SK-N-SH treated with all-trans-retinoic acid at 6 μM for 48 hours (cell line): ENCODE data around the gene IMMT.

Experiments used
- ATAC-seq: fragments of 200-7000 bp; cut with Tn5 transposase; 3 replicates; pipeline ENCODE4 v1.9.1; 2020; ENCODE audit warnings: mild to moderate bottlenecking, moderate library complexity
- ARNTL ChIP-seq: fragments of 450-650 bp; formaldehyde crosslinking; IDR thresholded peaks from 2 replicates; pipeline ENCODE4 v1.5.0; 2020; ENCODE audit warnings: low read depth, mild to moderate bottlenecking, moderate library complexity, borderline replicate concordance
- BACH2 ChIP-seq: fragments of 250-450 bp; sonication (Bioruptor Pico); IDR thresholded peaks from 2 replicates; pipeline ENCODE4 v1.9.0; 2021; ENCODE audit warnings: mild to moderate bottlenecking, borderline replicate concordance
- CREB5 ChIP-seq: fragments of 250-450 bp; sonication (Bioruptor Pico); IDR thresholded peaks from 2 replicates; pipeline ENCODE4 v1.5.1; 2020; ENCODE audit warnings: low read depth, mild to moderate bottlenecking, moderate library complexity
- CSDC2 ChIP-seq: fragments of 250-450 bp; sonication (Bioruptor Pico); IDR thresholded peaks from 2 replicates; pipeline ENCODE4 v1.5.0; 2020; ENCODE audit warnings: mild to moderate bottlenecking, moderate library complexity
- CSRNP3 ChIP-seq: fragments of 250-450 bp; sonication (Bioruptor Pico); IDR thresholded peaks from 2 replicates; pipeline ENCODE4 v1.5.1; 2021; ENCODE audit warnings: mild to moderate bottlenecking, moderate library complexity
- ESRRG ChIP-seq: fragments of 250-450 bp; sonication (Bioruptor Pico); IDR thresholded peaks from 2 replicates; pipeline ENCODE4 v1.6.1; 2021; ENCODE audit warnings: mild to moderate bottlenecking
- GLIS3 ChIP-seq: fragments of 250-450 bp; sonication (Bioruptor Pico); IDR thresholded peaks from 2 replicates; pipeline ENCODE4 v1.5.0; 2020; ENCODE audit warnings: mild to moderate bottlenecking, moderate library complexity
- ISL1 ChIP-seq: fragments of 250-450 bp; sonication (Bioruptor Pico); IDR thresholded peaks from 2 replicates; pipeline ENCODE4 v2.1.2; 2022; ENCODE audit warnings: mild to moderate bottlenecking, moderate library complexity
- OSR1 ChIP-seq: fragments of 250-450 bp; sonication (Bioruptor Pico); IDR thresholded peaks from 2 replicates; pipeline ENCODE4 v1.8.0; 2022; ENCODE audit warnings: moderate library complexity, mild to moderate bottlenecking, inconsistent platforms
- PATZ1 ChIP-seq: fragments of 250-450 bp; sonication (Bioruptor Pico); IDR thresholded peaks from 2 replicates; pipeline ENCODE4 v1.8.0; 2020; ENCODE audit warnings: mild to moderate bottlenecking, moderate library complexity, borderline replicate concordance
- POU6F1 ChIP-seq: fragments of 250-450 bp; sonication (Bioruptor Pico); IDR thresholded peaks from 2 replicates; pipeline ENCODE4 v1.8.0; 2021; ENCODE audit warnings: low read depth, mild to moderate bottlenecking, moderate library complexity, borderline replicate concordance
- PPARA ChIP-seq: fragments of 250-450 bp; sonication (Bioruptor Pico); IDR thresholded peaks from 2 replicates; pipeline ENCODE4 v1.5.0; 2020; ENCODE audit warnings: mild to moderate bottlenecking, borderline replicate concordance
- RARB ChIP-seq: fragments of 250-450 bp; sonication (Bioruptor Pico); IDR thresholded peaks from 2 replicates; pipeline ENCODE4 v1.8.0; 2021; ENCODE audit warnings: mild to moderate bottlenecking, moderate library complexity
- SNAI2 ChIP-seq: fragments of 250-450 bp; sonication (Bioruptor Pico); IDR thresholded peaks from 2 replicates; pipeline ENCODE4 v1.5.0; 2020; ENCODE audit warnings: mild to moderate bottlenecking, moderate library complexity
- TOX ChIP-seq: fragments of 250-450 bp; sonication (Bioruptor Pico); IDR thresholded peaks from 2 replicates; pipeline ENCODE4 v1.8.0; 2021; ENCODE audit warnings: mild to moderate bottlenecking, moderate library complexity, borderline replicate concordance
- TSHZ2 ChIP-seq: fragments of 250-450 bp; sonication (Bioruptor Pico); IDR thresholded peaks from 2 replicates; pipeline ENCODE4 v1.5.0; 2020; ENCODE audit warnings: mild to moderate bottlenecking, moderate library complexity
- ZC3H10 ChIP-seq: fragments of 250-450 bp; sonication (Bioruptor Pico); IDR thresholded peaks from 2 replicates; pipeline ENCODE4 v1.5.1; 2021; ENCODE audit warnings: mild to moderate bottlenecking, moderate library complexity
- ZFP3 ChIP-seq: fragments of 250-450 bp; sonication (Bioruptor Pico); IDR thresholded peaks from 2 replicates; pipeline ENCODE4 v1.5.0; 2020; ENCODE audit warnings: mild to moderate bottlenecking, moderate library complexity
- ZFP30 ChIP-seq: fragments of 450-650 bp; formaldehyde crosslinking; IDR thresholded peaks from 2 replicates; pipeline ENCODE4 v1.5.0; 2022; ENCODE audit warnings: mild to moderate bottlenecking, moderate library complexity
- ZNF565 ChIP-seq: fragments of 450-650 bp; formaldehyde crosslinking; conservative IDR thresholded peaks from 2 replicates; pipeline ENCODE4 v1.5.0; 2020; ENCODE audit warnings: low read depth, mild to moderate bottlenecking, moderate library complexity
- ZNF8 ChIP-seq: fragments of 450-650 bp; formaldehyde crosslinking; IDR thresholded peaks from 2 replicates; pipeline ENCODE4 v1.5.0; 2020; ENCODE audit warnings: mild to moderate bottlenecking, moderate library complexity

Gene IMMT

GRCh38 chr2:86158286-86158685, 37.0 kb downstream of the IMMT start (continued):
- TF ChIP-seq CREB5 (CRISPR knock-in tag) (no peak), ZNF8 (CRISPR knock-in tag) (no peak), ARNTL (CRISPR knock-in tag) (no peak), SNAI2 (CRISPR knock-in tag) (no peak), TOX (no peak), OSR1 (CRISPR knock-in tag) (no peak), ESRRG (no peak)

- no peak for TF ChIP-seq BACH2 (CRISPR knock-in tag)
- no peak for TF ChIP-seq ZNF565 (CRISPR knock-in tag)
- TF ChIP-seq CREB5 (CRISPR knock-in tag) = no peak
- no peak for TF ChIP-seq GLIS3 (CRISPR knock-in tag)
- no peak for TF ChIP-seq CSRNP3 (CRISPR knock-in tag)
- no peak for TF ChIP-seq ZC3H10
- no peak for TF ChIP-seq PPARA
- no peak for TF ChIP-seq ZFP3 (CRISPR knock-in tag)
- no peak for TF ChIP-seq ZNF8 (CRISPR knock-in tag)
- TF ChIP-seq CSDC2 (CRISPR knock-in tag) = no peak
- no peak for TF ChIP-seq TOX
- ATAC-seq = no peak
These were observed 38.2 kb downstream of the IMMT start for GRCh38 chr2:86157009-86157556.

GRCh38 chr2:86150502-86150901, 44.8 kb downstream of the IMMT start:
- TF ChIP-seq BACH2 (CRISPR knock-in tag) (no peak), CSDC2 (CRISPR knock-in tag) (no peak), GLIS3 (CRISPR knock-in tag) (no peak), POU6F1 (CRISPR knock-in tag) (no peak), ZFP30 (no peak), PPARA (no peak), OSR1 (CRISPR knock-in tag) (no peak), TSHZ2 (CRISPR knock-in tag) (no peak)
- no peak for ATAC-seq

GRCh38 chr2:86147793-86148192, 47.5 kb downstream of the IMMT start:
- ATAC-seq = no peak
- TF ChIP-seq CREB5 (CRISPR knock-in tag) (no peak), CSRNP3 (CRISPR knock-in tag) (no peak), POU6F1 (CRISPR knock-in tag) (no peak), ZNF565 (CRISPR knock-in tag) (no peak), PATZ1 (CRISPR knock-in tag) (no peak), ISL1 (CRISPR knock-in tag) (no peak), RARB (CRISPR knock-in tag) (no peak)
